Lower lobe of right lung (tissue), 2 donors: Measurements from ENCODE around the gene ARHGEF28. TPM values are rescaled to one million over a fixed set of nuclear protein-coding genes. Genes with fewer than 3 reads are reported as not detected.

Source experiments
- ATAC-seq, 2 donors: fragments of 200-7000 bp; cut with Tn5 transposase; one replicate each; pipeline ENCODE4 v1.9.1; 2020 to 2022; ENCODE audit warnings: mild to moderate bottlenecking in 2 of 2, moderate library complexity in 2 of 2
- DNase-seq: peaks from one replicate; pipeline ENCODE4 v3.0.0-alpha.2; 2020
- H3K27ac ChIP-seq: fragments of 200-600 bp; one replicate; pipeline ENCODE4 v1.8.0; 2022
- H3K27me3 ChIP-seq: fragments of 200-600 bp; one replicate; pipeline ENCODE4 v1.8.0; 2022; ENCODE audit warnings: low read depth
- H3K36me3 ChIP-seq: fragments of 200-600 bp; one replicate; pipeline ENCODE4 v1.8.0; 2022; ENCODE audit warnings: mild to moderate bottlenecking
- H3K4me1 ChIP-seq: fragments of 200-600 bp; one replicate; pipeline ENCODE4 v1.8.0; 2022
- H3K4me3 ChIP-seq: fragments of 200-600 bp; one replicate; pipeline ENCODE4 v1.8.0; 2022; ENCODE audit warnings: mild to moderate bottlenecking
- H3K9me3 ChIP-seq: fragments of 200-600 bp; one replicate; pipeline ENCODE4 v1.8.0; 2022
- CTCF ChIP-seq: fragments of 200-600 bp; IDR thresholded peaks from one replicate; pipeline ENCODE4 v1.8.0; 2022; ENCODE audit warnings: antibody characterized with exemption, mild to moderate bottlenecking
- intact Hi-C: fragments of 100-400 bp; cut with DNase I; formaldehyde crosslinking; loops from one replicate; pipeline ENCODE4 v1.11.0; 2022
- total RNA-seq: library from RNA; stranded (reverse); fragmentation: NEBNext Ultra II Directional; extraction: Animal tissue kit (Norgen Biotek cat#: 25700); gene quantifications from one replicate; pipeline ENCODE4 v1.2.1, GENCODE V29; 2021
- donor health status: DM: no; HTN: yes; CAD: no; lungs with severe emphysema.

The ARHGEF28 gene
- total RNA-seq, 1 donor from 2014 or later, result 30.4 TPM

- Histone ChIP-seq H3K36me3 (no peaks in the 10 kb centered on the region), H3K27ac (no peak overlapping the region), H3K4me1 (peaks cover 13% of the 10 kb centered on the region), H3K9me3 (no peaks in the 10 kb centered on the region), H3K27me3 (no peaks in the 10 kb centered on the region), H3K4me3 (no peak overlapping the region)
- intact Hi-C loops, result no loop called here
- DNase-seq, result no peak
- peak; percentile 35 for TF ChIP-seq CTCF
- ATAC-seq, result peak; percentile 53 to 60
Measured at GRCh38 chr5:73783828-73784227, 157.8 kb downstream of the ARHGEF28 start.

GRCh38 chr5:73786043-73786831, 160.2 kb downstream of the ARHGEF28 start:
- intact Hi-C loops, result no loop called here
- Histone ChIP-seq H3K27me3 (no peaks in the 10 kb centered on the region), H3K9me3 (no peaks in the 10 kb centered on the region), H3K27ac (no peak overlapping the region), H3K36me3 (no peaks in the 10 kb centered on the region), H3K4me1 (peaks cover 9% of the 10 kb centered on the region), H3K4me3 (no peak overlapping the region)
- TF ChIP-seq CTCF, result no peak
- ATAC-seq (no peak), DNase-seq (no peak)

DNA sequence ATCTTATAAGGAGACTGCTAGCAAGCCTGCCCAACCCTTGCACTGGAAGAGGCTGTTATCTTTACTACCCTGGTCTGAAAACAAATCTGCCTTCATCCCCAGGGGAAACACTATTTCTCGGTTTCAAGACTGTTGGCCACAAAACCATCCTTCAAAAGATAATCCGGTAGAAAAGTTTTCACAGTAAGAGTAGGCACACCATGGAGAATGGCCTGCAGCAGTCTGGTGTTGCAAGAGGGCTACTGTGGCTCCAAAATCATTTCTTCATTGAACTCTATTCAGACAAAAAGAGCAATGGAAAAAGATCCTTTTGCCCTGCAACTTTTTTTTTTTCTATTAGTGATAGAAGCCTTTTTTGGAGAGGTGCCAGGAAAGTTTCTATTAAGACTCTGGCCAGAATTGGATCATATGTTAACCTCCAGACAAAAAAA, 163.9 kb downstream of the ARHGEF28 start:
- intact Hi-C loops, result loop anchor here (5.0 kb wide), 1 partner anchor 198 kb away; no protein-coding TSS in a partner anchor
- Histone ChIP-seq H3K27ac (no peak overlapping the region), H3K27me3 (no peaks in the 10 kb centered on the region), H3K9me3 (no peaks in the 10 kb centered on the region), H3K4me3 (no peak overlapping the region), H3K4me1 (peaks cover 5% of the 10 kb centered on the region), H3K36me3 (no peaks in the 10 kb centered on the region)
- DNase-seq (no peak), ATAC-seq (no peak)
- TF ChIP-seq CTCF, result no peak

GRCh38 chr5:73791389-73791788, 165.4 kb downstream of the ARHGEF28 start:
- ATAC-seq, result no peak
- Histone ChIP-seq H3K9me3 (no peaks in the 10 kb centered on the region), H3K4me1 (peaks cover 16% of the 10 kb centered on the region), H3K27me3 (no peaks in the 10 kb centered on the region), H3K36me3 (no peaks in the 10 kb centered on the region), H3K4me3 (no peak overlapping the region), H3K27ac (no peak overlapping the region)
- no peak for TF ChIP-seq CTCF
- DNase-seq, result no peak
- intact Hi-C loops, result loop anchor here (5.0 kb wide), 1 partner anchor 199 kb away; no protein-coding TSS in a partner anchor

DNA sequence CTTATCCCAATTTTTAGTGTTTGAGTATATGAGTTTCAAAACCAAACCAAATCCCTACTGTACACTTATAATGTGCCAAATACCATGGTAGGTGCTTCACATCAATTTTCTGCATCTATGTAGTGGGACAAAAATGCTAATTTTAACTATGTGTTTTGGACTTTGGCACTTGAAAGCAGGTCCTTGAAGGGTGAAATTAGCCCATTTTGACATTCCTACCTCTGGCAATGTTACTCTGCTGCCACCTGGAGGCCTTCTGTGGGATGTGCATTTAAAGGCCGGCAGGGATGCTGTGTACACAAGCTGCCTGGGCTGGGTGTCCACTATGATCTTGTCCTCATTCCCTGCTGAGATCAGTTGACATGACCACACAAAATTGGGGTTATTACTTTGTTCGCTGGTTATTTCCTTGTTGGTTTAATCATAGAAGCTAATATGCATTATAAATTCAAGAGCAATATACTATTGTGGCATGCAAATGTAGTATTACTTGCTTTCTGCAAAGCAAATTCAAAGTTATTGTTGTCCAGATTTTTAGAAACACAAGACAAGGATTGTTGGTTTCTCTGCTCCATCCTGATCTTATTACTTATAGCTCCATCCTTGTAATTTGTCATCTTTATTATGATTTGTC, 166.8 kb downstream of the ARHGEF28 start:
- TF ChIP-seq CTCF, result peak; percentile 94
- DNase-seq (peak; percentile 66), ATAC-seq (peak; percentile 84 to 93)
- no peaks in the 10 kb centered on the region for H3K27me3 ChIP-seq
- no peaks in the 10 kb centered on the region for H3K36me3 ChIP-seq
- H3K27ac ChIP-seq, result no peak overlapping the region
- no peaks in the 10 kb centered on the region for H3K9me3 ChIP-seq
- H3K4me3 ChIP-seq, result no peak overlapping the region
- peaks cover 20% of the 10 kb centered on the region for H3K4me1 ChIP-seq
- intact Hi-C loops, result loop anchor here (5.0 kb wide), 1 partner anchor 201 kb away; no protein-coding TSS in a partner anchor
